Thyroid gland (tissue), 4 donors: ENCODE data around the gene PAMR1.

ENCODE experiments used
- POLR2A ChIP-seq, 2 donors: fragments of 450-650 bp; IDR thresholded peaks; one replicate each; pipeline ENCODE4 v1.6.1; 2017; ENCODE audit warnings: antibody characterized with exemption in 2 of 2, mild to moderate bottlenecking in 2 of 2, moderate library complexity in 1 of 2
- TF ChIP-seq, protein P1 (sequence below), 6 experiments: fragments of 200-600 bp in 3 of 6; fragments of 450-650 bp in 3 of 6; sonication (generic) in 3 of 6; IDR thresholded peaks; one replicate each; pipeline ENCODE4 v1.5.1; 2016 to 2019; ENCODE audit warnings: antibody characterized with exemption in 6 of 6, mild to moderate bottlenecking in 2 of 6, inconsistent platforms in 1 of 6, moderate library complexity in 1 of 6

DNA sequence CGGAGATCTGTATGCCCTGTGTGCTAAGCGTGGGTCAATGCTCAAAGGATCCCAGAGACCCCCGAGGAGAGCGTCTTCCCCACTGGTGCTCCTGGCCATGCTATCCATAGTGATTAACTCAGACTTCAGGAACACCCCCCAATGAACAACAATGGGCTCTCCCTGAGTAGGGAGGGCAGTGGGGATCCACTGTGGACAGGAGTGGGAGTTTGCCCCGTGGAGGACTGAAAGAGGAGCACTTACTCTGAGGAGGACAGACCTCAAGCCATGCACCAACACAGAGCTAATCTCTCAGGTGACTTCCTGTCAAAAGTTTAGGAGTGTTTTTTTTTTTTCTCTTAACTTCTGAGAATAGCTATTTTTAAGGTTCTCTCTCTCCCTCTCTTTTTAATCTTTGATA, 130.5 kb downstream of the PAMR1 start:
- TF ChIP-seq, protein P1, sequence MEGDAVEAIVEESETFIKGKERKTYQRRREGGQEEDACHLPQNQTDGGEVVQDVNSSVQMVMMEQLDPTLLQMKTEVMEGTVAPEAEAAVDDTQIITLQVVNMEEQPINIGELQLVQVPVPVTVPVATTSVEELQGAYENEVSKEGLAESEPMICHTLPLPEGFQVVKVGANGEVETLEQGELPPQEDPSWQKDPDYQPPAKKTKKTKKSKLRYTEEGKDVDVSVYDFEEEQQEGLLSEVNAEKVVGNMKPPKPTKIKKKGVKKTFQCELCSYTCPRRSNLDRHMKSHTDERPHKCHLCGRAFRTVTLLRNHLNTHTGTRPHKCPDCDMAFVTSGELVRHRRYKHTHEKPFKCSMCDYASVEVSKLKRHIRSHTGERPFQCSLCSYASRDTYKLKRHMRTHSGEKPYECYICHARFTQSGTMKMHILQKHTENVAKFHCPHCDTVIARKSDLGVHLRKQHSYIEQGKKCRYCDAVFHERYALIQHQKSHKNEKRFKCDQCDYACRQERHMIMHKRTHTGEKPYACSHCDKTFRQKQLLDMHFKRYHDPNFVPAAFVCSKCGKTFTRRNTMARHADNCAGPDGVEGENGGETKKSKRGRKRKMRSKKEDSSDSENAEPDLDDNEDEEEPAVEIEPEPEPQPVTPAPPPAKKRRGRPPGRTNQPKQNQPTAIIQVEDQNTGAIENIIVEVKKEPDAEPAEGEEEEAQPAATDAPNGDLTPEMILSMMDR (IDR thresholded peaks at IDR 0.05): no peak
- no peak for TF ChIP-seq POLR2A (IDR thresholded peaks at IDR 0.05)
